Epidermal melanocyte (primary cell): ENCODE data around the gene BTBD16.

Source experiments
- DNase-seq: peaks from one replicate; pipeline ENCODE4 v3.0.0; 2011; ENCODE audit warnings: low spot score; ENCODE audit not compliant: insufficient read length

BTBD16 gene

GRCh38 chr10:122271076-122271475 is at the start of gene BTBD16:
Gene BTBD16, plus strand, starts transcription at chr10:122271296. Its CDS starts 3,786 bp downstream, at chr10:122275082.
- DNase-seq, result no peak

DNA sequence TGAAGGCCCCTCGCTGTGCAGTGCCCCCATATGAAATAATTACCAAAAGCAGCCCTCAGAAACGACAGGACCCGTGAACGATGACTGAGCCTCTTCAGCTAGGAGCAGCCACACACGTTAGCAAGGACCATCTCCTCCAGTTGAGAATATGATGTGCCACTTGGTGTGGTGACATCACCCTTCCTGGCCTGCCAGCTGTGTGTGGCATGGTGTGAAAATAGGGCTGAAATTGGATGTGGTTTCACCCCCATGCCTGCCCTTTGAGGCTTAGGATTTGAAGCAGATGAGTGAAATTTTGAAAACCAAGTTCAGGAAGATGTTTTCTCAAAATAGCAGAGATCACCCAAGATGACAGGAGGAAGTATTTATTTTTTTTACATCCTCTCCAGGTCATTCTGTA is 49.1 kb upstream of the BTBD16 start:
- no peak for DNase-seq

GRCh38 chr10:122222638-122223037 is 48.5 kb upstream of the BTBD16 start:
- no peak for DNase-seq

GRCh38 chr10:122224159-122224558 is 46.9 kb upstream of the BTBD16 start:
- DNase-seq, result no peak

GRCh38 chr10:122225330-122225729 is 45.8 kb upstream of the BTBD16 start:
- DNase-seq, result no peak

DNA sequence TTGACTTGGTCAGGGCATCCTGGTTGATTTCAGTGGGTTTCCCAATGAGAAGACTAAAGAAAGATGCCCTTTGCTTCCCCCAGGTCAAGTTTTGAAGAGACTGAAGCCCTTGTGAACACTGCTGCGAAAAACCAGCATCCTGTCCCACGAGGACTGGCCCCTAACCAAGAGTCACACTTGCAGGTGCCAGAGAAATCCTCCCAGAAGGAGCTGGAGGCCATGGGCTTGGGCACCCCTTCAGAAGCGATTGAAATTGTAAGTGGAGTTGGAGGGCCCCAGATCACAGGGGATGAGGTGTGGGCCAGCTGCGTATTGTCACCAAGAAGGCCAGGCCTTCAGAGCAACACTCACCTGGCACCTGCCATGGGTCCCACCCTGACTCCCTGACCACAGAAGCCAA is 43.3 kb upstream of the BTBD16 start:
- no peak for DNase-seq

DNA sequence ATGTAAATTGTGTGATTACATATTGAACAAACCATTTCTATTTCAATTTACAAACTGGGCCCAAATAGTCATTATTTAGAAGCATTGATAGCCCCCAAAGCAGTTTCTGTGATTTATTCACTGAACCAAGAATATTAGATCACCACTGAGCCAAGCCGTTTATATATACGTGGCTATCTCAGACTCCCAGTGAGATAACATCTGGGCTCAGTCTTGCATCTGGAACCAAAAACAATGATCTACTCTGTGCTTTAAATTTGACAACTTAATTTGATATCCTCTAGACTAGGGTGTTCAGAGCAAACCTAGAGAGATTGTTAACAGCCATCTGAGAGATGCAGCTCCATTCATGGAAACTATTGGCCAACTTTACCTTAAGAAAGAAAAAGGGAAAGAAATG is 41.4 kb upstream of the BTBD16 start:
- no peak for DNase-seq

GRCh38 chr10:122230222-122230621 is 40.9 kb upstream of the BTBD16 start:
- no peak for DNase-seq

DNA sequence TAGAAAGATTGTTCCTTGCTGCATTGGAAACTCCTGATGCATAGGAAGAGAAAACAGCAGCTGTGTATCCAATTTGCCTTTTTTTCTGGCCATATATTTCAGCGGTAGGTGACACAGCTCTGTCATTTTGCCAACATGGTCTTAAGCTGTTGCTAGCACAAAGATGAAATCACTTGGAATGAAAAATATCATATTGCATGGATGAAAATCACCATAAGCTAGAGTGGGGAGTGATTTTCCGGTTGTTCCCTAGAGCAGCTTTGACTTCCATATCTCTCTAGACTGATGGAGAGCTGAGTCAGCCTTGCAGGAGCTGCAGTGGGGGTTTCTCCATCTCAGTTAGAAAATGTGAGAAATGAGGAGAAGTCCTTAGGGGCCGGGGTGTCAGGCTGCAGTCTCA is 38.3 kb upstream of the BTBD16 start:
- no peak for DNase-seq

GRCh38 chr10:122233857-122234348 is 37.2 kb upstream of the BTBD16 start:
- no peak for DNase-seq

GRCh38 chr10:122234416-122234815 is 36.7 kb upstream of the BTBD16 start:
- DNase-seq, result no peak

DNA sequence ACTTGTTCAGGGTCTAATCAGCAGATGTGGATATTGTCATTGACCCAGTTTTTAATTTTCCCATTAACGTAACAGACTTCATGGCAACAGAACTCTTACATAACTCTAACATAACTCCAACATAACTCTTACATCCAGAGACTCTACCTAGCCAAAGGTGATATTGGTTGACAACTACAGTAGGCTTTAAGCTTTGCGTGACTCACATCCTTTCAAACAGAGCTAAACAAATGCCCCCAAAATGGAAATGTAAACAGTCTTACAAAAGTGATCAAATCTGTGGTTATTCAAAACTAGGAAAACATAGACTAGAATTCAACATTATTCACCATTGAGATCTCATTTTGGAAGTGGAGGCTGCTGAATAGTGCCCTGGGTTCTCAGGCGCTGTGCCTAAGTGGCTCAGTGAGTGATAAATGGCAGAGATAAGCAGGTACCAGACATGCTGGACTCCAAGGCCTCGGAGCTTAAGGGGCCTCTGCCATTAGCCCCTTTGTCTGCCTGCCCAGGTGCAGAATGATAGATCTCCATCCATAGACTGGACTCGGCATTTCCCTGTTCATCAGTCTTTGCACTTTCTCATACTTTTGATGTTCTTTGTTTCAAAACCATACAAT is 34.3 kb upstream of the BTBD16 start:
- no peak for DNase-seq

DNA sequence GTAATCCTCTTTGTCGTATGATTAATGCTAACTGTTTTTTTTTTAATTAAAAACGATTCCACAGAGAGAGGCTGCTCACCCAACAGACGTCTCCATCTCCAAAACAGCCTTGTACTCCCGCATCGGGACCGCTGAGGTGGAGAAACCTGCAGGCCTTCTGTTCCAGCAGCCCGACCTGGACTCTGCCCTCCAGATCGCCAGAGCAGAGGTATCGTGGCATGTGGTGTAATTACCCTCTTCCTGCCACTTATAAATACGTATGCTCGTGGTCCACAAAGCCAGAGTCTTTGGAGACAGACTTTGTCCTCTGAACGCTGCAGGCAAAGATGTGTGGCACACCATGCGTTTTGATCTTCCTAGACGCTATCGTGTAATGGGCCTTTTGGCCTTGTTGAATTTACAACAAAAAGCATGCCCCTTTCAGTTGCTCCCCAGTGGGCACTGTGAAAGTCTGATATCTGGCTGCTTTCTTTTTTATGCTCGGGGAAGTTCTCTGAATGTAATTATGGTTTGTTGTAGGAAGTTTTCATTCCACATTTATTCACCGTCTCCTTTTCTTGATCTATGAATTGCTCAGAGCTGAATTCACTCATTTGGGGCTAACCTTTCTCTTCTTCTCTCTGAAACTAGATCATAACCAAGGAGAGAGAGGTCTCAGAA is 33.6 kb upstream of the BTBD16 start:
- no peak for DNase-seq

GRCh38 chr10:122239578-122240257 is 31.4 kb upstream of the BTBD16 start:
- no peak for DNase-seq

DNA sequence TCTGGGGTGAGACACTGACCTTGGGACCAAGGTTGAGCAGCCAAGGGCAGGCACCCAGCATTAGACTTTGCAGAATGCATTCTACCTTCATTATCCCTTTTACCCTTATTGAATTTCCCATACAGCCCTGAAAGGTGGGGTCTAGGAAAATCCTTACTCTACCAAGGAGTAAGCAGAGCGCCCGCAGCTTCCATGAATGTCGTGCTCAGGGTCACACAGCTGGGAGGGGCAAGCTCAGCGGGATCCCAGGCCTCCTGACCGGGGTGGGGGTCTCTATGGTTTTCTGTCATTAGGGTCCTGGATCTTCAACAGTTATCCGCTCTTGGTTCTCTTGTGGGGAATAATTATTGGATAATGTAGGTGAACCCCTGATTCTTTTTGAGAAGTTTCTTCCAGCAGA is 30.7 kb upstream of the BTBD16 start:
- no peak for DNase-seq

- no peak for DNase-seq
Observed at GRCh38 chr10:122241836-122242235, 29.3 kb upstream of the BTBD16 start.

DNA sequence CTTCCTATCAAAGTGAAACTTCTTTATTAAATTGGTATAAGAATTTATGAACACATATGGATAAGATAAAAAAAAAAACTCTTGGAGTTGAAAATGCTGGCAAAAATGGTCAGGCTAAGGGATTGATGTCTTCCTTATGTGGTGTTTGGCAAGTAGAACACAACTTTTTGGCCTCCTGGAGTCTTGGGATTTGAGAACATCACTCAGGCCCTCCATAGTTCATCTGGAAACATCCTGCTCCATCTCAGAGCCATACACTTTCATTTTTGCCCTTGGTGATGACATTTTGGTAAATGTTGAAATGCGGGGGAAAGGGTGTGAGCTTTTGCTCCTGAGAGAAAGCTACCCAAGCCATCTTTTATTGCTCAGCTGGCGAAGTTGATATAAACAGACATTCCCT is 27.5 kb upstream of the BTBD16 start:
- DNase-seq, result no peak

GRCh38 chr10:122244001-122244975 is 26.8 kb upstream of the BTBD16 start:
- DNase-seq, result no peak

GRCh38 chr10:122245136-122245535 is 26.0 kb upstream of the BTBD16 start:
- DNase-seq, result no peak

DNA sequence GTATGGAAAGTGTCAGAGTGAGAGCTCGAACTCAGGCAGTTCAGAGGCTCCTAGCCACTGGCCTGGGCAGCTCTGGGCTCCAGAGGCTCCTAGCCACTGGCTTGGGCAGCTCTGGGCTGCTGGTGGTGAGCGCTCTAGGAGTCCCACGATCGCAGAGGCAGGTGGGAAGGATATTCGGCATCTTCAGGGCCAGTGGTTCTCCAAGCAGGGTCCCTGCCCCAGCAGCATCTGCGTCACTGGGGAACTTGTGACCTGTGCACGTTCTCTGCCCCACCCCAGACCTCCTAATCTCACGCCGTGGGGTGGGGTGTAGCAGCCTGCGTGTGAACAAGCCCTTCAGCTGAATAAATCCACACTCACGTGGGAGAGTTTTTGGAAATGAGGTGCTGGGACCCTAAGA is 25.2 kb upstream of the BTBD16 start:
- no peak for DNase-seq

DNA sequence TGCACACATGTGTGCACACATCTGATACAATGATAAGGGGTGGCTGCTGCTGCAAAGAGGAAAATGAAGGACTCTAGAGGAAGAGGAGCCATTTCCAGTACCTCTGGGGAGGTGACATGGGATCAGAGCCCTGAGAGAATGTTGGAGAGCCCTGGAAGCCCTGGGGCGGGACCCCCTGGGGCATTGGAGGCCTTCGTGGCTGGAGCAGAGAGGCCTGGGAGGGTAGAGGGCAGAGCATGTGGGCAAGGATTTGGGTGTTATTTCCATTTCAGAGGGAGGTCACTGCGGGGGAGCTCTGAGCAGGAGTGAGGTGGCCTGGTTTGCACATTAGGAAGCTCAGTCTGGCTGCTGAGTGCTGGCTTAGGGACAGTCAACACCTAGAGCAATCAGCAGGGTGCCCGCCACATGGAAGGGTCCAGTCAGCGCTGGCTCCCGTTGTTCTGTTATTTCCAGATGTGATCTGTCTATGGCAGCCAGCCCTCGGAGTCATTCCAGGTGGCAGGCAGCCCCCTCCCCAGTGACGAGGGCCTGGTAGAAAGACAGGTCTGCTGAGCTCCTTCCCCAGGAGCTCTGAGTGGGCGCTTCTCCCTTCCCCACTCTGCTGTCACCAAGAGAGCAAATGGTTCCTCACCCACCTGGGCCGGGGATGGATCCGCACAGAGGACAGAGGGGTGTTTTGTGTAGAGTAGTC is 24.1 kb upstream of the BTBD16 start:
- no peak for DNase-seq
